ENCODE data around the gene SOX15. TPM values are rescaled to one million over a fixed set of nuclear protein-coding genes. Genes with fewer than 3 reads are reported as not detected.

SOX15 gene
- total and polyA plus RNA-seq, 10 of the 15 experiments (the other 5 are each of a cell fraction or from before 2014, with no cell fraction given): 0.06 to 0.53 (median 0.16) TPM; not detected in 2

DNA sequence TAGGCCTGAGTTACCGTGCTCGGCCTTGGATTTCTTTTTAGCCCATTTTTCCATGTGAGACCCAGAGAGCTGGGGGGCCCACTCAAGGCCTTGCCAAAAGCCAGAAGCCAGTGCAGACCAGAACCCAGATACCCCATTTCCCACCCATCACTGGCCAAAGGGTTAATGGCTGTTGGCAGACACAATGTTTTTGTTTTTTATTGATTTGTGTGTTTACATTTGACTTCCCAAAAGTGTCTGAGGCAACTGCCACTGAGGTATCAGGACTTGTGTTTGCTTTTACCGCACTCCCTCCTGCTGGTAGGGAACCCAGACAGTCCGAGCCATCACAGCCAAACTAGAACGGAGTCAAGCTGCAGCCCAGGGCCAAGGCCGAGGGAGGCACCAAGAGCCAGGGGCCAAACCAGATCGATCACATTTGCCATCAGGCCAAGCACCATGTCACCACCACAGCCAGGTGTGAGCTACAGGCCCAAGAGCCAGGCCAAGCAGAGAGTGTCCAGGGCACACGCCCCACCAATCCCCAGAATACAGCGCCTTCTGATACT lies 48.7 kb downstream of the SOX15 start:
- Histone ChIP-seq H3K4me3 (no peak overlapping the region), H3K9ac (ENCODE audit: control insufficient read depth, insufficient read depth, low read length) (no peak overlapping the region), H3K79me2 (ENCODE audit: control insufficient read depth, insufficient read depth, low read length) (no peaks in the 10 kb centered on the region), H3K4me2 (ENCODE audit: control insufficient read depth, insufficient read depth) (no peak overlapping the region), H3K36me3 (ENCODE audit: control insufficient read depth in 2 of 2, insufficient read depth in 2 of 2, low read length in 1 of 2) (no peaks in the 10 kb centered on the region), H3K27ac (ENCODE audit: control insufficient read depth, insufficient read depth) (no peak overlapping the region), H3K27me3 (replicated peaks in 1 of 2; ENCODE audit: control insufficient read depth in 2 of 2, insufficient read depth in 2 of 2, low read length in 1 of 2) (no peaks in the 10 kb centered on the region), H2AFZ (ENCODE audit: control insufficient read depth, low read depth, low read length) (no peak overlapping the region), H3K9me3 (replicated peaks; ENCODE audit: control insufficient read depth, insufficient read depth, low read length) (peaks cover 8% of the 10 kb centered on the region; the same call in 2 of the 3 replicates), H3K4me1 (ENCODE audit: control insufficient read depth, insufficient read depth, low read length) (peaks cover 5% of the 10 kb centered on the region; the same call in 1 of the 2 replicates), H4K20me1 (ENCODE audit: control insufficient read depth, insufficient read depth) (no peaks in the 10 kb centered on the region)
- no peak for DNase-seq (ENCODE audit: low read depth, low spot score)
- ChIA-PET SMC1A (ENCODE audit: uncharacterized antibody, unreplicated experiment) (interaction anchor here (1.5 kb wide), 1 partner anchor 16 kb away, joined by 3 read pairs; no protein-coding TSS in a partner anchor), CTCF (interaction anchor here (1.7 to 2.1 kb wide), 3 partner anchors 16 to 27 kb away, joined by 4 to 5 read pairs (median 5); no protein-coding TSS in a partner anchor), RAD21 (ENCODE audit: unreplicated experiment) (no interaction called here), POLR2A (no interaction called here)
- ATAC-seq: no peak
- intact Hi-C loops (cut with micrococcal nuclease; ENCODE audit: unreplicated experiment) (no loop called here), in situ Hi-C loops (cut with MboI) (no loop called here)
- BruUV-seq (replicated peaks): no TSS peak
- no peak for FAIRE-seq
- TF ChIP-seq TCF7 (IDR thresholded peaks at IDR 0.05; ENCODE audit: borderline replicate concordance): no peak
- no peak for TF ChIP-seq POLR2A (IDR thresholded peaks at IDR 0.05; ENCODE audit: low read depth, low read length)
- TF ChIP-seq CEBPB (IDR thresholded peaks at IDR 0.05; ENCODE audit: borderline replicate concordance in 1 of 2, low read depth in 2 of 2, low read length in 2 of 2): no peak
- TF ChIP-seq CBX5 (IDR thresholded peaks at IDR 0.05; ENCODE audit: low read depth): no peak
- no peak for TF ChIP-seq ZBTB33 (IDR thresholded peaks at IDR 0.05)
- TF ChIP-seq, protein P1, sequence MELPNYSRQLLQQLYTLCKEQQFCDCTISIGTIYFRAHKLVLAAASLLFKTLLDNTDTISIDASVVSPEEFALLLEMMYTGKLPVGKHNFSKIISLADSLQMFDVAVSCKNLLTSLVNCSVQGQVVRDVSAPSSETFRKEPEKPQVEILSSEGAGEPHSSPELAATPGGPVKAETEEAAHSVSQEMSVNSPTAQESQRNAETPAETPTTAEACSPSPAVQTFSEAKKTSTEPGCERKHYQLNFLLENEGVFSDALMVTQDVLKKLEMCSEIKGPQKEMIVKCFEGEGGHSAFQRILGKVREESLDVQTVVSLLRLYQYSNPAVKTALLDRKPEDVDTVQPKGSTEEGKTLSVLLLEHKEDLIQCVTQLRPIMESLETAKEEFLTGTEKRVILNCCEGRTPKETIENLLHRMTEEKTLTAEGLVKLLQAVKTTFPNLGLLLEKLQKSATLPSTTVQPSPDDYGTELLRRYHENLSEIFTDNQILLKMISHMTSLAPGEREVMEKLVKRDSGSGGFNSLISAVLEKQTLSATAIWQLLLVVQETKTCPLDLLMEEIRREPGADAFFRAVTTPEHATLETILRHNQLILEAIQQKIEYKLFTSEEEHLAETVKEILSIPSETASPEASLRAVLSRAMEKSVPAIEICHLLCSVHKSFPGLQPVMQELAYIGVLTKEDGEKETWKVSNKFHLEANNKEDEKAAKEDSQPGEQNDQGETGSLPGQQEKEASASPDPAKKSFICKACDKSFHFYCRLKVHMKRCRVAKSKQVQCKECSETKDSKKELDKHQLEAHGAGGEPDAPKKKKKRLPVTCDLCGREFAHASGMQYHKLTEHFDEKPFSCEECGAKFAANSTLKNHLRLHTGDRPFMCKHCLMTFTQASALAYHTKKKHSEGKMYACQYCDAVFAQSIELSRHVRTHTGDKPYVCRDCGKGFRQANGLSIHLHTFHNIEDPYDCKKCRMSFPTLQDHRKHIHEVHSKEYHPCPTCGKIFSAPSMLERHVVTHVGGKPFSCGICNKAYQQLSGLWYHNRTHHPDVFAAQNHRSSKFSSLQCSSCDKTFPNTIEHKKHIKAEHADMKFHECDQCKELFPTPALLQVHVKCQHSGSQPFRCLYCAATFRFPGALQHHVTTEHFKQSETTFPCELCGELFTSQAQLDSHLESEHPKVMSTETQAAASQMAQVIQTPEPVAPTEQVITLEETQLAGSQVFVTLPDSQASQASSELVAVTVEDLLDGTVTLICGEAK (IDR thresholded peaks at IDR 0.05; ENCODE audit: borderline replicate concordance): no peak
- TF ChIP-seq, protein P2, sequence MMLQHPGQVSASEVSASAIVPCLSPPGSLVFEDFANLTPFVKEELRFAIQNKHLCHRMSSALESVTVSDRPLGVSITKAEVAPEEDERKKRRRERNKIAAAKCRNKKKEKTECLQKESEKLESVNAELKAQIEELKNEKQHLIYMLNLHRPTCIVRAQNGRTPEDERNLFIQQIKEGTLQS (IDR thresholded peaks at IDR 0.05; ENCODE audit: borderline replicate concordance, extremely low read depth, low read depth, low read length): no peak
- TF ChIP-seq JUNB (IDR thresholded peaks at IDR 0.05): no peak
- TF ChIP-seq RUNX3 (IDR thresholded peaks at IDR 0.05; ENCODE audit: low read length): no peak
- TF ChIP-seq, protein P3, sequence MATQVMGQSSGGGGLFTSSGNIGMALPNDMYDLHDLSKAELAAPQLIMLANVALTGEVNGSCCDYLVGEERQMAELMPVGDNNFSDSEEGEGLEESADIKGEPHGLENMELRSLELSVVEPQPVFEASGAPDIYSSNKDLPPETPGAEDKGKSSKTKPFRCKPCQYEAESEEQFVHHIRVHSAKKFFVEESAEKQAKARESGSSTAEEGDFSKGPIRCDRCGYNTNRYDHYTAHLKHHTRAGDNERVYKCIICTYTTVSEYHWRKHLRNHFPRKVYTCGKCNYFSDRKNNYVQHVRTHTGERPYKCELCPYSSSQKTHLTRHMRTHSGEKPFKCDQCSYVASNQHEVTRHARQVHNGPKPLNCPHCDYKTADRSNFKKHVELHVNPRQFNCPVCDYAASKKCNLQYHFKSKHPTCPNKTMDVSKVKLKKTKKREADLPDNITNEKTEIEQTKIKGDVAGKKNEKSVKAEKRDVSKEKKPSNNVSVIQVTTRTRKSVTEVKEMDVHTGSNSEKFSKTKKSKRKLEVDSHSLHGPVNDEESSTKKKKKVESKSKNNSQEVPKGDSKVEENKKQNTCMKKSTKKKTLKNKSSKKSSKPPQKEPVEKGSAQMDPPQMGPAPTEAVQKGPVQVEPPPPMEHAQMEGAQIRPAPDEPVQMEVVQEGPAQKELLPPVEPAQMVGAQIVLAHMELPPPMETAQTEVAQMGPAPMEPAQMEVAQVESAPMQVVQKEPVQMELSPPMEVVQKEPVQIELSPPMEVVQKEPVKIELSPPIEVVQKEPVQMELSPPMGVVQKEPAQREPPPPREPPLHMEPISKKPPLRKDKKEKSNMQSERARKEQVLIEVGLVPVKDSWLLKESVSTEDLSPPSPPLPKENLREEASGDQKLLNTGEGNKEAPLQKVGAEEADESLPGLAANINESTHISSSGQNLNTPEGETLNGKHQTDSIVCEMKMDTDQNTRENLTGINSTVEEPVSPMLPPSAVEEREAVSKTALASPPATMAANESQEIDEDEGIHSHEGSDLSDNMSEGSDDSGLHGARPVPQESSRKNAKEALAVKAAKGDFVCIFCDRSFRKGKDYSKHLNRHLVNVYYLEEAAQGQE (IDR thresholded peaks at IDR 0.05; ENCODE audit: low read depth, low read length): no peak
- TF ChIP-seq MYB (IDR thresholded peaks at IDR 0.05; ENCODE audit: borderline replicate concordance, low read depth, low read length): no peak
- TF ChIP-seq SIN3A (IDR thresholded peaks at IDR 0.05; ENCODE audit: low read depth, low read length): no peak
- no peak for TF ChIP-seq GABPA (IDR thresholded peaks at IDR 0.05; ENCODE audit: low read depth)
- TF ChIP-seq SRF (IDR thresholded peaks at IDR 0.05; ENCODE audit: low read depth in 2 of 2, low read length in 2 of 2): no peak
- WGBS (ENCODE audit: insufficient coverage, insufficient replicate concordance, low lambda C conversion rate, missing lambda C conversion rate): 71% methylated on average over 9 of the region's 9 CpGs
